ENCODE data around the gene TSPAN9. TPM values are rescaled to one million over a fixed set of nuclear protein-coding genes. Genes with fewer than 3 reads are reported as not detected.

The TSPAN9 gene
- total and polyA plus RNA-seq, 4 donors: 7.1 to 50.6 (median 35.5) TPM

DNA sequence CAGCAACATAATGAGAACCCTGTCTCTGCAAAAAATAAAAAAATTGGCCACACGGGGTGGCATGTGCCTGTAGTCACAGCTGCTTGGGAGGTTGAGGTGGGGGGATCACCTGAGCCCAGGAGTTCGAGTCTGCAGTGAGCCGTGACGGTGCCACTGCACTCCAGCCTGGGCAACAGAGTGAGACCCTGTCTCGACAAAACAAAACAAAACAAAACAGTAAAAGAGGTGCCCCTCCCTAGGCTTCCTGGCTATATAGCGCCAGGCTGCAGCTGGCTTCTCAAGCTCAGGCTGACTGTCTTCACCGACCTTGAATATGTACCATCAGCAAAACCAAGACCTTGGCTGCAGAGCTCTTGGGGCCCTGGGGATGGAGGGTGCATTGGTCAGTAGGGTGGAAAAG is 29.4 kb downstream of the TSPAN9 start:
- H3K9me3 ChIP-seq (ENCODE audit: control insufficient read depth, low read length): no peaks in the 10 kb centered on the region
- H3K27ac ChIP-seq (ENCODE audit: low read depth in 1 of 2, low read length in 2 of 2): no peak overlapping the region
- no peak overlapping the region for H3K4me3 ChIP-seq (ENCODE audit: low read length in 2 of 2)
- WGBS, 2 donors: 78 to 86% methylated on average over 7 of the region's 7 CpGs
- ATAC-seq (ENCODE audit: low FRiP score) (no peak), DNase-seq (no peak)
- H3K4me1 ChIP-seq (ENCODE audit: control insufficient read depth in 1 of 2, insufficient read depth in 2 of 2, low read length in 2 of 2): peaks cover 0 to 2% of the 10 kb centered on the region in 2 donors
- intact Hi-C loops (cut with DNase I): no loop called here
- H3K36me3 ChIP-seq (ENCODE audit: control insufficient read depth in 1 of 2, insufficient read depth in 2 of 2, low read length in 1 of 2): no peaks in the 10 kb centered on the region
- H3K27me3 ChIP-seq (ENCODE audit: control insufficient read depth in 1 of 2, insufficient read depth in 2 of 2, low read length in 1 of 2): no peaks in the 10 kb centered on the region

DNA sequence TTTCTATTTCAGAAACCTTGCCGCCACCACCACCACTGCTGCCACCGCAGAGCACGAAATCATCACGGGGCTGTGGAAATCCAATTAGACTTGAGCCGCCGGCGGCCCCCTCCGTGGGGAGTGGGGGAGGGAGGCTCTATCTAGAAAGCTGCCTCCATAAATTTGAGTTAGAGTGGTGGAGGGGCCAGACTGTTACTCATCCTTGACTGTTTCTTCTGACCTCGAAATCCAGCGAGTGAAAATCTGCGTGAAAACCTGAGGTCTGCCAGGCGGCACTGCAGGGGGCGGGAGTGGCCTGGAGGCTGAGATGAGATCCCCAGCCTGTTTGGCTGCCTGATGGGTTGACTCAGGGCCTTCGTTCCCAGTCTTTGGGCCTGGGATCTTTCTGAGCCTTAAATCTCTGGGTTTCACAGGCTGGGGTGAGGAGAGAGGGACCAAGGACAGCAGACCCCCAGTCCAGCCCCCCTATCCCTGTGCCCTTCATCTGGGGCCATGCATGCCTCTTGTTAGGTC is 29.9 kb downstream of the TSPAN9 start:
- WGBS, 2 donors: 73 to 79% methylated on average over 14 of the region's 14 CpGs
- Histone ChIP-seq H3K9me3 (ENCODE audit: control insufficient read depth, low read length) (no peaks in the 10 kb centered on the region), H3K36me3 (ENCODE audit: control insufficient read depth in 1 of 2, insufficient read depth in 2 of 2, low read length in 1 of 2) (no peaks in the 10 kb centered on the region), H3K27ac (ENCODE audit: low read depth in 1 of 2, low read length in 2 of 2) (no peak overlapping the region), H3K27me3 (ENCODE audit: control insufficient read depth in 1 of 2, insufficient read depth in 2 of 2, low read length in 1 of 2) (no peaks in the 10 kb centered on the region), H3K4me3 (ENCODE audit: low read length in 2 of 2) (no peak overlapping the region), H3K4me1 (ENCODE audit: control insufficient read depth in 1 of 2, insufficient read depth in 2 of 2, low read length in 2 of 2) (peaks cover 0 to 2% of the 10 kb centered on the region in 2 donors)
- ATAC-seq (ENCODE audit: low FRiP score) (no peak), DNase-seq (no peak)
- intact Hi-C loops (cut with DNase I): no loop called here

DNA sequence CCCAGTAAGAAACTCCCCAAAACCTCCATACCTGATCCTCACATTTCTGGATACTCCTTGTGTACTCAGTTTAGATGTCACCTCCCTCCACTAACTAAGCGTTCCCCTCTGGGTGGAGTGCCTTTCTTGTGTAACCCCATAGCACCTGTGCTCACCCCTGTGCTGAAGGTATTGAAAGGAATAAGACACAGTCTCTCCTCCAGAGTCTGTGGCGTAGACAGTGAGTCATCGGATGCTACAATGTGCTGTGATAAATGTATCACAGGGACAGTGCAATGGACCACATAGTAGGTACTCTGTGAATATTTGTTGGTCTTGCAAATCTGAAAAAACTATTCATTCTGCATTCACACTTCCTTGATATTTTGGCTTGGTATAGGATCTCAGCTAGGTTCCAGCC is 30.8 kb downstream of the TSPAN9 start:
- H3K27ac ChIP-seq (ENCODE audit: low read depth in 1 of 2, low read length in 2 of 2): no peak overlapping the region
- 96% methylated on average over 3 of the region's 3 CpGs for WGBS, 2 donors
- no peaks in the 10 kb centered on the region for H3K9me3 ChIP-seq (ENCODE audit: control insufficient read depth, low read length)
- ATAC-seq (ENCODE audit: low FRiP score): no peak
- DNase-seq: no peak
- no peak overlapping the region for H3K4me3 ChIP-seq (ENCODE audit: low read length in 2 of 2)
- no peaks in the 10 kb centered on the region for H3K27me3 ChIP-seq (ENCODE audit: control insufficient read depth in 1 of 2, insufficient read depth in 2 of 2, low read length in 1 of 2)
- intact Hi-C loops (cut with DNase I): no loop called here
- H3K4me1 ChIP-seq (ENCODE audit: control insufficient read depth in 1 of 2, insufficient read depth in 2 of 2, low read length in 2 of 2): peaks cover 0 to 2% of the 10 kb centered on the region in 2 donors
- H3K36me3 ChIP-seq (ENCODE audit: control insufficient read depth in 1 of 2, insufficient read depth in 2 of 2, low read length in 1 of 2): no peaks in the 10 kb centered on the region

DNA sequence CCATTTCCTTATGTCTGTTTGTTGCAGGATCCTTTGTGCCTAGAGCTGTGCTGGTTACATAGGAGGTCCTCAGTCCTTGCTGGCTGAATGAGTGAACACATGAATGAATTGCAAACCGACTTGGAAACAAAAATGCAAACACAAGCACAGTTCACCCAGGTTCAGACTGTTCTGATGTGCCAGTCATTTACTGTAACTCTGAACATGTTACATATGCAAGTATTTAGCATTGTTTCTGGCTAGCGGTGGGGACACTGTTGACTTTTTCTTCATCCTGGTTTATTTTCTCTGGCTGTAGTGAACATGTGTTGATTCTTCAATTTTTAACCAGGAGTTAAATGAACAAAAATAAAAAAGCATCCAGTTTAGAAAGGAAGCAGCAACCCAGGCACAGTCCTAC is 33.4 kb downstream of the TSPAN9 start:
- Histone ChIP-seq H3K9me3 (ENCODE audit: control insufficient read depth, low read length) (no peaks in the 10 kb centered on the region), H3K27me3 (ENCODE audit: control insufficient read depth in 1 of 2, insufficient read depth in 2 of 2, low read length in 1 of 2) (no peaks in the 10 kb centered on the region), H3K4me1 (ENCODE audit: control insufficient read depth in 1 of 2, insufficient read depth in 2 of 2, low read length in 2 of 2) (peaks cover 0 to 2% of the 10 kb centered on the region in 2 donors), H3K27ac (ENCODE audit: low read depth in 1 of 2, low read length in 2 of 2) (no peak overlapping the region), H3K36me3 (ENCODE audit: control insufficient read depth in 1 of 2, insufficient read depth in 2 of 2, low read length in 1 of 2) (no peaks in the 10 kb centered on the region), H3K4me3 (ENCODE audit: low read length in 2 of 2) (no peak overlapping the region)
- 8% methylated on average over 2 of the region's 2 CpGs for WGBS, 2 donors
- DNase-seq: no peak
- intact Hi-C loops (cut with DNase I): no loop called here
- ATAC-seq (ENCODE audit: low FRiP score): no peak

DNA sequence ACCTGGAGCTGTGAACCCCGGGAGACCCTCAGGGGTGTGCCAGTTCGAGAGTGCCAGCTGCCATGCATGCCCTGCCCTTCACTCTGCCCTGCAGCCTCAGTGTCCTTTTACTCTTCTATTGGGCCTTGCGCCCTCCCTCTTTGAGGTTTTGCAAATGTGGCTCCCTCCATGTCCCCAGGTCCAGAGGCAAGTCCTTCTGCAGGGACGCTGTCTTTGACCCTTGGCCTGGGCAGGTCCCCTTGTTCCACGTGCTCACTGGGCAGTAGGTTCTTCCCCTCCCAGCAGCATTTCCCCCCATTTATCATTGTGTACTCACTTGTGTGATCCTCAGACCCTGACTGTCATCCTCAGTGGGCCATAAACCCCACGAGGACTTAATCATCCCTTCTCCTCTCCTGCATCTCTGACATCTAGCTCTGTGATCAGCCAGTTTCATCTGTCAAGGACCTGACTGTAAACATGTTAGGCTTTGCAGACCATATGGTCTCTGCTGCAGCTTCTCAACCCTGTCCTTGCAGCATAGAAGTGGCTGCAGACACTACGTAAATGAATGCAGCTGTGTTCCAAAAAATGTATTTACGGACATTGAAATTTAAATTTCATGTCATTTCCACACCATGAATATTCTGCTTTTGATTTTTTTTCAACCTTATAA is 36.6 kb downstream of the TSPAN9 start:
- Histone ChIP-seq H3K27ac (ENCODE audit: low read depth in 1 of 2, low read length in 2 of 2) (no peak overlapping the region), H3K9me3 (ENCODE audit: control insufficient read depth, low read length) (no peaks in the 10 kb centered on the region), H3K4me1 (ENCODE audit: control insufficient read depth in 1 of 2, insufficient read depth in 2 of 2, low read length in 2 of 2) (peaks cover 0 to 2% of the 10 kb centered on the region in 2 donors), H3K4me3 (ENCODE audit: low read length in 2 of 2) (no peak overlapping the region), H3K36me3 (ENCODE audit: control insufficient read depth in 1 of 2, insufficient read depth in 2 of 2, low read length in 1 of 2) (no peaks in the 10 kb centered on the region), H3K27me3 (ENCODE audit: control insufficient read depth in 1 of 2, insufficient read depth in 2 of 2, low read length in 1 of 2) (no peaks in the 10 kb centered on the region)
- ATAC-seq (ENCODE audit: low FRiP score) (no peak), DNase-seq (no peak)
- 89 to 91% methylated on average over 8 of the region's 8 CpGs for WGBS, 2 donors
- intact Hi-C loops (cut with DNase I): no loop called here

DNA sequence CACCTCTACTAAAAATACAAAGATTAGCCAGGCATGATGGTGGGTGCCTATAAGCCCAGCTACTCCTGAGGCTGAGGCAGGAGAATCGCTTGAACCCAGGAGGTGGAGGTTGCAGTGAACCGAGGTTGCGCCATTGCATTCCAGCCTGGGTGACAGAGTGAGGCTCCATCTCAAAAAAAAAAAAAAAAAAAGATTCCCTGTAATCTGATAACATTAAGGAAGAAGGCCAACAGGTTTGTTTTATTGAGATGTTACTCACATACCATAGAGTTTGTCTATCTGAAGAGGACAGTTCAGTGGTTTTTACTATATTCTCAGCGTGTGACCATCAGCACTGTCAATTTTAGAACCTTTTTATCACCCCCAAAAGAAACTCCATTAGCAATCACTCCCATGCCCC is 37.5 kb downstream of the TSPAN9 start:
- H3K4me3 ChIP-seq (ENCODE audit: low read length in 2 of 2): no peak overlapping the region
- DNase-seq (no peak), ATAC-seq (ENCODE audit: low FRiP score) (no peak)
- no peak overlapping the region for H3K27ac ChIP-seq (ENCODE audit: low read depth in 1 of 2, low read length in 2 of 2)
- H3K36me3 ChIP-seq (ENCODE audit: control insufficient read depth in 1 of 2, insufficient read depth in 2 of 2, low read length in 1 of 2): no peaks in the 10 kb centered on the region
- no peaks in the 10 kb centered on the region for H3K9me3 ChIP-seq (ENCODE audit: control insufficient read depth, low read length)
- 95 to 97% methylated on average over 4 of the region's 4 CpGs for WGBS, 2 donors
- no peaks in the 10 kb centered on the region for H3K27me3 ChIP-seq (ENCODE audit: control insufficient read depth in 1 of 2, insufficient read depth in 2 of 2, low read length in 1 of 2)
- intact Hi-C loops (cut with DNase I): no loop called here
- peaks cover 0 to 2% of the 10 kb centered on the region in 2 donors for H3K4me1 ChIP-seq (ENCODE audit: control insufficient read depth in 1 of 2, insufficient read depth in 2 of 2, low read length in 2 of 2)

DNA sequence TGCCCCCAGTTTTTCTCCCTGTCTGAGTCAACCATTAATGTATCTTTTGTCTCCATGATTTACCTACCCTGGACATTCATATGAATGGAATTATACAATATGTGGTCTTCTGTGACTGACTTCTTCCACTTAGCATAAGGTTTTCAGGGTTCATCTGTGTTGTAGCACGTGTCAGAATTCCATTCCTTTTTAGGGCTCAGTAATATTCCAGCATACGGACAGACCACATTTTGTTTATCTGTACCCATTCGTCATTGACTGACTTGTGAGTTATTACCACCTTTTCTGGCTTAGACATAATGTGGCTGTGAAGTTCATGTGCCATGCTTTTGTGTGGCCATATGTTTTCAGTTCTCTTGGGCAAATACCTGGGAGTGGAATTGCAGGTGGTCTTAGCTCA is 37.9 kb downstream of the TSPAN9 start:
- 94 to 96% methylated on average over 3 of the region's 3 CpGs for WGBS, 2 donors
- Histone ChIP-seq H3K27me3 (ENCODE audit: control insufficient read depth in 1 of 2, insufficient read depth in 2 of 2, low read length in 1 of 2) (no peaks in the 10 kb centered on the region), H3K9me3 (ENCODE audit: control insufficient read depth, low read length) (no peaks in the 10 kb centered on the region), H3K27ac (ENCODE audit: low read depth in 1 of 2, low read length in 2 of 2) (no peak overlapping the region), H3K4me3 (ENCODE audit: low read length in 2 of 2) (no peak overlapping the region), H3K4me1 (ENCODE audit: control insufficient read depth in 1 of 2, insufficient read depth in 2 of 2, low read length in 2 of 2) (peaks cover 0 to 2% of the 10 kb centered on the region in 2 donors), H3K36me3 (ENCODE audit: control insufficient read depth in 1 of 2, insufficient read depth in 2 of 2, low read length in 1 of 2) (no peaks in the 10 kb centered on the region)
- intact Hi-C loops (cut with DNase I): no loop called here
- ATAC-seq (ENCODE audit: low FRiP score) (no peak), DNase-seq (no peak)

DNA sequence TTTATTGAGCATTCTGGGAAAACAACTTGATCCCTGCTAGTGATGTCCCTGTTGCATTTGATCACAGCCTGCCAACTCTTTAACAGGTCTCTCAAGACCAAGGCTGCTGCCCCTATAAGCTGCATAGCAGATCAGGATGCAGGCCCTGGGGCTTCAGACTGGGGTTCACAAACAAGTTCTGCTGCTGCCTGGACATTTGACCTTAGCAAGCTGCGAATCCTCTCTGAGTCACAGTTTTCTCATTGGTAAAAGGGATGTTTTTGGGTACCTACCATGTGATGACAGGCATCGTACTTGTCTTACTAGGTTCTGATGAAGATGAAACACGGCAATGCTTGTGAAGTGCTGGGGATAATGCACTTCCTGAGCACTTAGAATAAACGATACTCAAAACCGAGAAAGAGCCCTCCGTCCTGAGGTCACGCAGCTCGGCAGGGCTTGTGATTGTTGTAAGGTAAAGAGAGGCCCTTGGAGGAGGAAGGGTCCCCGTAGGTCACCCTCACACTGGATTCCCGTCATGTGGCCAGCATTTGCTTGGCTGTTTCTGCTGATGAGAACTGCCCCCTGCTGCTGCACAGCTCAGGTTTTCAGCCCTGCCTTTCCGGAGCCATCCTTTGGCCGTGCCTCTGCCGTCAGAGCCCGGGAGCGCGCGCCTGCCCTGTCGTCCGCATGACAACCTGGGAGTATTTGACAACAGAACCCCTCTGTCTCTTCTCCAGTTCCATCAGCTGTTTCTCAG is 39.1 kb downstream of the TSPAN9 start:
- ATAC-seq (ENCODE audit: low FRiP score) (no peak), DNase-seq (no peak)
- no peaks in the 10 kb centered on the region for H3K4me1 ChIP-seq (ENCODE audit: control insufficient read depth in 1 of 2, insufficient read depth in 2 of 2, low read length in 2 of 2)
- H3K27ac ChIP-seq (ENCODE audit: low read depth in 1 of 2, low read length in 2 of 2): no peak overlapping the region
- WGBS, 2 donors: 90 to 92% methylated on average over 19 of the region's 19 CpGs
- no peaks in the 10 kb centered on the region for H3K9me3 ChIP-seq (ENCODE audit: control insufficient read depth, low read length)
- intact Hi-C loops (cut with DNase I): no loop called here
- no peaks in the 10 kb centered on the region for H3K36me3 ChIP-seq (ENCODE audit: control insufficient read depth in 1 of 2, insufficient read depth in 2 of 2, low read length in 1 of 2)
- H3K27me3 ChIP-seq (ENCODE audit: control insufficient read depth in 1 of 2, insufficient read depth in 2 of 2, low read length in 1 of 2): no peaks in the 10 kb centered on the region
- no peak overlapping the region for H3K4me3 ChIP-seq (ENCODE audit: low read length in 2 of 2)

DNA sequence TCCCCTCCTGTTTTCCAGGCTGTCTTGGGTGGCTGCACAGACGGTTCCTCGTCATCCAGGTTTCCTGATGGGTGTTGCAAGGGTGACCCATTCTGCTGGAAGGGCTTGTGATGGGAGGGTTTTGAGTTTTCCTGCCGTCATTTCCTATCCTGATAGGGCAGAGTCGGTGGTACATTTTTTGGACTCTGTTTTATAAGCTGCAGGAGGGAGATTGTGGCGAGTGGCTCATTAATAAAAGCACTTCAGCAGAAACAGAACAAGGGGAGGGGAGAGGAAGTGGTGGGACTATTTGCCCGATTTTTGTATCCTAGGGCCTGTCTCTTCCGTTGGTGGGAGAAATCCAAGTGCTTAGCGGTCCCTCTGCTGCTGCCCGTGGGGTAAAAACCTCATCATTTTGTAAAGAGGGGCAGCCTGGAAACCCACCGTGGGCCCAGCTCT is 40.0 kb downstream of the TSPAN9 start:
- Histone ChIP-seq H3K9me3 (ENCODE audit: control insufficient read depth, low read length) (no peaks in the 10 kb centered on the region), H3K27me3 (ENCODE audit: control insufficient read depth in 1 of 2, insufficient read depth in 2 of 2, low read length in 1 of 2) (no peaks in the 10 kb centered on the region), H3K27ac (ENCODE audit: low read depth in 1 of 2, low read length in 2 of 2) (no peak overlapping the region), H3K4me3 (ENCODE audit: low read length in 2 of 2) (no peak overlapping the region), H3K36me3 (ENCODE audit: control insufficient read depth in 1 of 2, insufficient read depth in 2 of 2, low read length in 1 of 2) (no peaks in the 10 kb centered on the region), H3K4me1 (ENCODE audit: control insufficient read depth in 1 of 2, insufficient read depth in 2 of 2, low read length in 2 of 2) (no peaks in the 10 kb centered on the region)
- whole genome bisulfite sequencing, 2 donors: 70 to 75% methylated on average over 10 of the region's 10 CpGs
- ATAC-seq (ENCODE audit: low FRiP score) (no peak), DNase-seq (no peak)
- intact Hi-C loops (cut with DNase I): no loop called here

Measured in aorta (tissue), 5 donors.